ENCODE data around the gene RCOR1. TPM values are rescaled to one million over a fixed set of nuclear protein-coding genes. Genes with fewer than 3 reads are reported as not detected.
"Not testable (repeated sequence)": the region's sequence is repeated elsewhere in the genome, so short reads cannot be mapped to it uniquely, and the experiment has no call there.

Gene RCOR1
- total RNA-seq, 4 donors from 2014 or later = 11.6 to 15.6 (median 14.0) TPM

DNA sequence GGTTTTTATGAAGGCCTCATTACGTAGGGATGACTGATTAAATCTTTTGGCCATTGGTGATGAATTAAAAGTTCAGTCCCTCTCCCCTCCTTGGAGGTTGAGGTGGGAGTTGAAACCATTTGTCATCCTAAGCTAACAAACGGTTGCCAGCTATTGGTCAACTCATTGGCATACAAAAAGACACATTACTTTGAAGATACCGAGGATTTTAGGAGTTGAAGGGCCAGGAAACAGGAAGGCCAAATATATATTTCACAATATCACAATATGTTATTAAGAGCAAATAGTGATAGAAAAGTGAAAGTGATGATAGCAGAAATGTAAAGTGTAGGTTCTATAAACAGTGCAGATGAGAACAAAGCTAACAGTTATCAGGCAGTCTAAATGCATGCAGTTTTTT lies 24.4 kb downstream of the RCOR1 start:
- no peaks in the 10 kb centered on the region for H3K9me3 ChIP-seq
- H3K4me1 ChIP-seq = peaks cover 0 to 24% (median 0%) of the 10 kb centered on the region in 3 donors
- no peaks in the 10 kb centered on the region for H3K36me3 ChIP-seq
- H3K27me3 ChIP-seq = no peaks in the 10 kb centered on the region
- no peak for TF ChIP-seq POLR2AphosphoS5 (IDR thresholded peaks at IDR 0.05)
- TF ChIP-seq EP300 (IDR thresholded peaks at IDR 0.05) = no peak
- TF ChIP-seq POLR2A (IDR thresholded peaks at IDR 0.05) = no peak
- TF ChIP-seq, protein P1, sequence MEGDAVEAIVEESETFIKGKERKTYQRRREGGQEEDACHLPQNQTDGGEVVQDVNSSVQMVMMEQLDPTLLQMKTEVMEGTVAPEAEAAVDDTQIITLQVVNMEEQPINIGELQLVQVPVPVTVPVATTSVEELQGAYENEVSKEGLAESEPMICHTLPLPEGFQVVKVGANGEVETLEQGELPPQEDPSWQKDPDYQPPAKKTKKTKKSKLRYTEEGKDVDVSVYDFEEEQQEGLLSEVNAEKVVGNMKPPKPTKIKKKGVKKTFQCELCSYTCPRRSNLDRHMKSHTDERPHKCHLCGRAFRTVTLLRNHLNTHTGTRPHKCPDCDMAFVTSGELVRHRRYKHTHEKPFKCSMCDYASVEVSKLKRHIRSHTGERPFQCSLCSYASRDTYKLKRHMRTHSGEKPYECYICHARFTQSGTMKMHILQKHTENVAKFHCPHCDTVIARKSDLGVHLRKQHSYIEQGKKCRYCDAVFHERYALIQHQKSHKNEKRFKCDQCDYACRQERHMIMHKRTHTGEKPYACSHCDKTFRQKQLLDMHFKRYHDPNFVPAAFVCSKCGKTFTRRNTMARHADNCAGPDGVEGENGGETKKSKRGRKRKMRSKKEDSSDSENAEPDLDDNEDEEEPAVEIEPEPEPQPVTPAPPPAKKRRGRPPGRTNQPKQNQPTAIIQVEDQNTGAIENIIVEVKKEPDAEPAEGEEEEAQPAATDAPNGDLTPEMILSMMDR (IDR thresholded peaks at IDR 0.05) = no peak
- no peak overlapping the region for H3K27ac ChIP-seq
- 17 to 67% methylated on average over 1 to 2 of the region's 3 CpGs for WGBS, 2 donors (ENCODE audit: low coverage in 1 of 2)
- peak; percentile 53 for ATAC-seq
- no peak overlapping the region for H3K4me3 ChIP-seq

DNA sequence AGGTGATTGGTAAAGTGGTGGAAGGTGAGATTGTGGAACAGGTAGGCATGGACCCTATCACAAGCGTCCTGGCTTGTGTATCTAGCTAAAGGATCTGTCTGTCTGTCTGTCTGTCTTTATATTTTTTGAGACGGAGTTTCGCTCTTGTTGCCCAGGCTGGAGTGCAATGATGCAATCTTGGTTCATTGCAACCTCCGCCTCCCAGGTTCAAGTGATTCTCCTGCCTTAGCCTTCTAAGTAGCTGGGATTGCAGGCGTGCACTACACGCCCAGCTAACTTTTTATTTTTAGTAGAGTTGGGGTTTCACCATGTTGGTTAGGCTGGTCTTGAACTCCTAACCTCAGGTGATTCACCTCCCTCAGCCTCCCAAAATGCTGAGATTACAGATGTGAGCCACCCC lies 26.6 kb downstream of the RCOR1 start:
- WGBS, 2 donors (ENCODE audit: low coverage in 1 of 2) = 93 to 94% methylated on average over 4 to 6 of the region's 6 CpGs
- H3K4me1 ChIP-seq = peaks cover 0 to 31% (median 0%) of the 10 kb centered on the region in 3 donors
- not testable (repeated sequence) for H3K9me3 ChIP-seq, H3K4me3 ChIP-seq, ATAC-seq, H3K27ac ChIP-seq, H3K27me3 ChIP-seq, H3K36me3 ChIP-seq

DNA sequence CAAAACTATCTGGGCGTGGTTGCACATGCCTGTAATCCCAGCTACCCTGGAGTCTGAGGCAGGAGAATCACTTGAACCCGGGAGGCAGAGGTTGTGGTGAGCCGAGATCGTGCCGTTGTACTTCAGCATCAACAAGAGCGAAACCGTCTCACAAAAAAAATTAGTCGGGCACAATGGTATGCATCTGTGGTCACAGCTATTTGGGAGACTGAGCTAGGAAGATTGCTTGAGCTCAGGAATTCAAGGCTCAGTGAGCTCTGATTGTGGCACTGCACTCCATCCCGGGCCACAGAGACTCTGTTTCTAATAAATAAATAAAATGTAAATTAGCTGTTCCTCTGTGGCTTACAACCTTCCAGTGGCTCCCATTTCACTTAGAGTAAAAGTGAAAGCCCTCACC lies 28.0 kb downstream of the RCOR1 start:
- no peak overlapping the region for H3K4me3 ChIP-seq
- ATAC-seq = no peak
- no peaks in the 10 kb centered on the region for H3K27me3 ChIP-seq
- H3K9me3 ChIP-seq = no peaks in the 10 kb centered on the region
- no peak overlapping the region for H3K27ac ChIP-seq
- peaks cover 0 to 31% (median 0%) of the 10 kb centered on the region in 3 donors for H3K4me1 ChIP-seq
- no peak for TF ChIP-seq POLR2AphosphoS5 (IDR thresholded peaks at IDR 0.05)
- no peak for TF ChIP-seq POLR2A (IDR thresholded peaks at IDR 0.05)
- no peak for TF ChIP-seq EP300 (IDR thresholded peaks at IDR 0.05)
- TF ChIP-seq, protein P1 (IDR thresholded peaks at IDR 0.05) = no peak
- no peaks in the 10 kb centered on the region for H3K36me3 ChIP-seq
- WGBS, 2 donors (ENCODE audit: low coverage in 1 of 2) = 90 to 92% methylated on average over 7 to 9 of the region's 9 CpGs

DNA sequence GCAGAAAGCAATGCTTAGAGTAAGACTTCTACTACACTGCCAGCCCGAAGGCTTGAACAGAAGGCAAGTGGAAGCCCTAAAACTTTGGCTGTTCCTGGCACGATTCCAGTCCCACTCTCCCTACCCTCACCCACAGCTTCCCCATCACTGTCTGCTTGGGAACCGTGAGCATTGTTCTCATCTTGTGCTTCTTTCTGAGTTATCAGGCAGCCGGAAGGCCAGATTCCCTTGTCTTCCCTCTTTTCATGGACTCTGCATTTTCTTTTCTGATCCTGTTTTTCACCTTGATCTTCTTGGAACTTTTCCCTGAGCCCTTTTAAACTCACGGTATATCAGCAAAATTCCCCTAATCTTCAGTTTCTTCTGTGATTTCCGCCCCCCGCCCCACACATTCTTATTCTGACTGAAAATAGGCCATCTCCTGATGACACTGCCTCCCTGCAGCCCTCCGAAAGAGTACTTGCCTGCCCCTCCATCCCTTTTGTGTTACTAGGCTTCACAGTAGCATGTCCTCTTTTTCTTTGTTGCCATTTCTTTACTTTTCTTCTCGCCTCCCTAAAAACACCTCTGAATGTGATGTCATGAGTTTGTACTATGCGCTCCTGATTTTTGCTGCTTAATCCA lies 29.9 kb downstream of the RCOR1 start:
- 70 to 74% methylated on average over 10 of the region's 10 CpGs for WGBS, 2 donors (ENCODE audit: low coverage in 1 of 2)
- Histone ChIP-seq H3K9me3 (no peaks in the 10 kb centered on the region), H3K27me3 (no peaks in the 10 kb centered on the region), H3K4me1 (peaks cover 0 to 19% (median 0%) of the 10 kb centered on the region in 3 donors), H3K4me3 (no peak overlapping the region), H3K36me3 (no peaks in the 10 kb centered on the region), H3K27ac (no peak overlapping the region)
- TF ChIP-seq POLR2AphosphoS5 (IDR thresholded peaks at IDR 0.05) (no peak), EP300 (IDR thresholded peaks at IDR 0.05) (no peak), POLR2A (IDR thresholded peaks at IDR 0.05) (no peak)
- TF ChIP-seq, protein P1 (IDR thresholded peaks at IDR 0.05) = no peak
- ATAC-seq = no peak

DNA sequence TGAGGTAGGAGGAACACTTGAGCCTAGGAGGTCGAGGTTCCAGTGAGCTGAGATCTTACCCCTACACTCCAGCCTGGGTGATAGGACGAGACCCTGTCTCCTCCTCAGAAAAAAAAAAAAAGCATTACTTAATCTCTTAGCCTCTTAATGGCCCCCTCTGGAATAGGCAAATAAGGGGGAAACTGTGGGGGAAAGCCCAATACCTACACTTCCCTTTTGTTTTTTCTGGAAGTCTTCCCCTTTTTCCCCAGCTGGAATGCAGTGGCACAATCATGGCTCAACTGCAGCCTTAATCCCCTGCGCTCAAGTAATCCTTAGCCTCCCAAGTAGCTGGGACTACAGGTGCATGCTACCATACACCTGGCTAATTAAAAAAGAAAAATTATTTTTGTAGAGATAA lies 32.2 kb downstream of the RCOR1 start:
- 92 to 100% methylated on average over 2 to 3 of the region's 3 CpGs for WGBS, 2 donors (ENCODE audit: low coverage in 1 of 2)
- Histone ChIP-seq H3K4me1 (peaks cover 0 to 22% (median 0%) of the 10 kb centered on the region in 3 donors), H3K27me3 (no peaks in the 10 kb centered on the region), H3K9me3 (no peaks in the 10 kb centered on the region), H3K27ac (no peak overlapping the region), H3K36me3 (no peaks in the 10 kb centered on the region), H3K4me3 (no peak overlapping the region)
- ATAC-seq = no peak
- TF ChIP-seq POLR2AphosphoS5 (IDR thresholded peaks at IDR 0.05) (no peak), EP300 (IDR thresholded peaks at IDR 0.05) (no peak), POLR2A (IDR thresholded peaks at IDR 0.05) (no peak)
- TF ChIP-seq, protein P1 (IDR thresholded peaks at IDR 0.05) = no peak
